HUES48 (cell line): ENCODE results near the gene MAGI1.
"Not testable (repeated sequence)": the region's sequence is repeated elsewhere in the genome, so short reads cannot be mapped to it uniquely, and the experiment has no call there.

Experiments used
- H3K27ac ChIP-seq: one replicate; pipeline ENCODE4 v1.7.0; 2013; ENCODE audit warnings: low read depth, low read length, inconsistent platforms
- H3K27me3 ChIP-seq: 2 replicates; pipeline ENCODE4 v1.6.1; 2013; ENCODE audit warnings: mild to moderate bottlenecking, low read length; ENCODE audit not compliant: control insufficient read depth, insufficient read depth
- H3K36me3 ChIP-seq: 2 replicates; pipeline ENCODE4 v1.6.1; 2013; ENCODE audit warnings: low read length; ENCODE audit not compliant: control insufficient read depth, insufficient read depth
- H3K4me1 ChIP-seq: 2 replicates; pipeline ENCODE4 v1.6.1; 2013; ENCODE audit warnings: mild to moderate bottlenecking, low read length; ENCODE audit not compliant: control insufficient read depth, insufficient read depth
- H3K4me3 ChIP-seq: 2 replicates; pipeline ENCODE4 v1.5.1; 2013; ENCODE audit warnings: mild to moderate bottlenecking, low read depth, low read length
- H3K9ac ChIP-seq: 2 replicates; pipeline ENCODE4 v1.6.1; 2013; ENCODE audit warnings: mild to moderate bottlenecking, low read depth, low read length, moderate library complexity
- H3K9me3 ChIP-seq: 2 replicates; pipeline ENCODE4 v1.6.1; 2013; ENCODE audit warnings: low read length; ENCODE audit not compliant: control insufficient read depth, insufficient read depth

The MAGI1 gene

GRCh38 chr3:65625305-65625704 lies 413.4 kb downstream of the MAGI1 start:
- Histone ChIP-seq H3K9me3 (no peaks in the 10 kb centered on the region), H3K36me3 (no peaks in the 10 kb centered on the region), H3K4me1 (peaks cover 16% of the 10 kb centered on the region), H3K27ac (no peak overlapping the region), H3K4me3 (no peak overlapping the region), H3K9ac (no peak overlapping the region), H3K27me3 (no peaks in the 10 kb centered on the region)

- Histone ChIP-seq H3K4me3 (no peak overlapping the region), H3K27ac (no peak overlapping the region), H3K27me3 (no peaks in the 10 kb centered on the region), H3K9me3 (no peaks in the 10 kb centered on the region), H3K4me1 (peaks cover 28% of the 10 kb centered on the region), H3K9ac (no peak overlapping the region), H3K36me3 (no peaks in the 10 kb centered on the region)
Observed at GRCh38 chr3:65623362-65623761, 415.4 kb downstream of the MAGI1 start.

GRCh38 chr3:65619888-65620287 lies 418.8 kb downstream of the MAGI1 start:
- no peak overlapping the region for H3K4me3 ChIP-seq
- H3K9me3 ChIP-seq: no peaks in the 10 kb centered on the region
- H3K36me3 ChIP-seq: no peaks in the 10 kb centered on the region
- peak overlapping the region; percentile 42 for H3K27ac ChIP-seq
- no peaks in the 10 kb centered on the region for H3K27me3 ChIP-seq
- no peak overlapping the region for H3K9ac ChIP-seq
- H3K4me1 ChIP-seq: peaks cover 32% of the 10 kb centered on the region

GRCh38 chr3:65619451-65619881 lies 419.3 kb downstream of the MAGI1 start:
- H3K36me3 ChIP-seq: no peaks in the 10 kb centered on the region
- no peak overlapping the region for H3K9ac ChIP-seq
- no peak overlapping the region for H3K4me3 ChIP-seq
- H3K27me3 ChIP-seq: no peaks in the 10 kb centered on the region
- H3K9me3 ChIP-seq: no peaks in the 10 kb centered on the region
- H3K27ac ChIP-seq: peak overlapping the region; percentile 42
- peaks cover 32% of the 10 kb centered on the region for H3K4me1 ChIP-seq

DNA sequence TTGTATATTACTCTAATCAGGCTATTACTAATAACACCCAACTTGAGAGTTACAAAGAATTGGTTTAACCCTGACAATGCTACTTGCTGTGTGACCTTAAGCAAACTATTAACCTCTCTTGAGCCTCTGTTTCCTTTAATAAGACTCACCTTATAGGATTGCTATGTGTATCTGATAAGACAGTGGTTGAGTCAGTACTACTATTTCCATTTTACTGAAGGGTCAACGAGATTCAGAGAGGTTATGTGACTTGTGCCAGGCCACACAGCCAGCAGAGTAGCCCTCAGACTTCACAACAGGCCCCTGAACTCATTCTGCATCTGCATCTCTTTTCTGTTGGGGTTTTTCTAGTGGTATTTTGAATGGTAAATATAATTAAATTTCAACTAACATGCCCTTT lies 420.1 kb downstream of the MAGI1 start:
- Histone ChIP-seq H3K9ac (no peak overlapping the region), H3K27ac (no peak overlapping the region), H3K4me1 (peaks cover 28% of the 10 kb centered on the region), H3K9me3 (no peaks in the 10 kb centered on the region), H3K4me3 (no peak overlapping the region), H3K27me3 (no peaks in the 10 kb centered on the region), H3K36me3 (no peaks in the 10 kb centered on the region)

- Histone ChIP-seq H3K27me3 (no peaks in the 10 kb centered on the region), H3K27ac (no peak overlapping the region)
Observed at GRCh38 chr3:65617787-65618186, 420.9 kb downstream of the MAGI1 start.

GRCh38 chr3:65617209-65617608 lies 421.5 kb downstream of the MAGI1 start:
- no peaks in the 10 kb centered on the region for H3K9me3 ChIP-seq
- H3K4me1 ChIP-seq: peaks cover 23% of the 10 kb centered on the region
- H3K27ac ChIP-seq: no peak overlapping the region

More at GRCh38 chr3:65617787-65618186, 420.9 kb downstream of the MAGI1 start:
- Histone ChIP-seq H3K9ac (no peak overlapping the region), H3K36me3 (no peaks in the 10 kb centered on the region), H3K9me3 (no peaks in the 10 kb centered on the region), H3K4me1 (peaks cover 25% of the 10 kb centered on the region), H3K4me3 (no peak overlapping the region)

DNA sequence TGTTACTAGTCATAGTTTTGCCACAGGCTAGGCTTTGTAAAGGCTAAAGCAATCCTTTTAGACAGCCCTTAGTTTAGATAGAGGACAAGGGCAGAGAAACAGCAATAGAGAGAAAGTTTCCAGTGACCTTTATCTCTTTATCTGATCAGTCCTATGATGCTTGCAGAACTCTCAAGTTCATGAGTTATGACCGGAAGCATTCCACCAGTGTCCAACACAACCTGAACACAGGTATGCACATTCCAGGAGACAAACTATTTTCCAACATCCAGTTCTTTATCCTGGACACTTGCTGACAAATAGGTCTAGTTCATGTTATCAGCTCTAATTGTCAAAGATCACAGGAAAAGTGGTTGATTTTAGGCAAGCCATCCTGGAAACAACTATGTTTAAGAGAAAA lies 422.2 kb downstream of the MAGI1 start:
- H3K27ac ChIP-seq: no peak overlapping the region
- no peak overlapping the region for H3K9ac ChIP-seq
- H3K4me1 ChIP-seq: peaks cover 23% of the 10 kb centered on the region
- H3K27me3 ChIP-seq: no peaks in the 10 kb centered on the region
- H3K4me3 ChIP-seq: no peak overlapping the region
- no peaks in the 10 kb centered on the region for H3K9me3 ChIP-seq
- no peaks in the 10 kb centered on the region for H3K36me3 ChIP-seq

More at GRCh38 chr3:65617209-65617608, 421.5 kb downstream of the MAGI1 start:
- no peak overlapping the region for H3K4me3 ChIP-seq
- no peak overlapping the region for H3K9ac ChIP-seq
- H3K36me3 ChIP-seq: no peaks in the 10 kb centered on the region
- H3K27me3 ChIP-seq: no peaks in the 10 kb centered on the region

GRCh38 chr3:65615329-65615728 lies 423.4 kb downstream of the MAGI1 start:
- no peaks in the 10 kb centered on the region for H3K27me3 ChIP-seq
- H3K4me3 ChIP-seq: no peak overlapping the region
- H3K36me3 ChIP-seq: no peaks in the 10 kb centered on the region
- H3K9me3 ChIP-seq: no peaks in the 10 kb centered on the region
- peaks cover 23% of the 10 kb centered on the region for H3K4me1 ChIP-seq
- no peak overlapping the region for H3K27ac ChIP-seq
- H3K9ac ChIP-seq: no peak overlapping the region

GRCh38 chr3:65614585-65614984 lies 424.1 kb downstream of the MAGI1 start:
- Histone ChIP-seq H3K27ac (no peak overlapping the region), H3K27me3 (no peaks in the 10 kb centered on the region), H3K4me1 (peaks cover 20% of the 10 kb centered on the region), H3K9ac (no peak overlapping the region), H3K9me3 (no peaks in the 10 kb centered on the region), H3K36me3 (no peaks in the 10 kb centered on the region), H3K4me3 (no peak overlapping the region)

DNA sequence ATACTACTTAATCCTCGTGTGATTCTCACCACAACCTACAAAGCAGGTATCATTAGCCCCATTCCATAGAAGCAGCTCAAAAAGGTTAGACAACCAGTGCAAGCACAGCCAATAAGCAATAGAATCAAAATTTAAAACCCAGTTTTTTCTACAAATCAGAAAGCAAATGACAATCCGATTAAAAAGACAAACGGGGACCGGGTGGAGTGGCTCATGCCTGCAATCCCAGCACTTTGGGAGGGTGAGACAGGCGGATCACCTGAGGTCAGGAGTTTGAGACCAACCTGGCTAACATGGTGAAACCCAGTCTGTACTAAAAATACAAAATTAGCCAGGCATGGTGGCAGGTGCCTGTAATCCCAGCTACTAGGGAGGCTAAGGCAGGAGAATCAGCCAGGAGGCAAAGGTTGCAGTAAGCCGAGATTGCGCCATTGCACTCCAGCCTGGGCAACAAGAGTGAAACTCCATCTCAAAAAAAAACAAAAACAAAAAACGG lies 430.7 kb downstream of the MAGI1 start:
- not testable (repeated sequence) for H3K27ac ChIP-seq, H3K9ac ChIP-seq, H3K36me3 ChIP-seq, H3K4me3 ChIP-seq, H3K27me3 ChIP-seq, H3K9me3 ChIP-seq
- peaks cover 27% of the 10 kb centered on the region; the same call in 1 of the 2 replicates for H3K4me1 ChIP-seq

- no peak overlapping the region for H3K4me3 ChIP-seq
- no peaks in the 10 kb centered on the region for H3K36me3 ChIP-seq
- H3K4me1 ChIP-seq: peaks cover 27% of the 10 kb centered on the region; the same call in 1 of the 2 replicates
- H3K9me3 ChIP-seq: no peaks in the 10 kb centered on the region
- H3K27me3 ChIP-seq: no peaks in the 10 kb centered on the region
- H3K9ac ChIP-seq: no peak overlapping the region
- peak overlapping the region; percentile 34 for H3K27ac ChIP-seq
Observed at GRCh38 chr3:65607101-65607500, 431.6 kb downstream of the MAGI1 start.
